B cell (primary cell): ENCODE measurements around the gene ZCCHC4. TPM values are rescaled to one million over a fixed set of nuclear protein-coding genes. Genes with fewer than 3 reads are reported as not detected.
A peak's percentile ranks its signal among the peaks of the same experiment; 100 is the strongest.

Experiments used
- ATAC-seq: fragments of 200-7000 bp; cut with Tn5 transposase; one replicate; pipeline ENCODE4 v1.10.0; 2021; ENCODE audit warnings: low read depth, mild to moderate bottlenecking, moderate number of reproducible peaks, moderate library complexity
- CTCF ChIA-PET: fragments of 350-600 bp; sonication (Branson Sonifier 250); formaldehyde crosslinking; loops from one replicate; lab custom pipeline; 2021; ENCODE audit warnings: antibody characterized with exemption, inconsistent platforms; lab: Charles Lee
- POLR2A ChIA-PET: fragments of 350-600 bp; sonication (Branson Sonifier 250); formaldehyde crosslinking; loops from one replicate; lab custom pipeline; 2021; ENCODE audit warnings: antibody characterized with exemption; lab: Charles Lee
- DNase-seq: peaks from one replicate; pipeline ENCODE4 v3.0.0; 2013
- H2AFZ ChIP-seq: 2 replicates; pipeline ENCODE4 v1.6.1; 2012; ENCODE audit warnings: mild to moderate bottlenecking, low read depth, low read length; ENCODE audit not compliant: insufficient read depth, poor library complexity, severe bottlenecking
- H3K27ac ChIP-seq, 2 donors: 1 replicate in 1 of 2; 2 replicates in 1 of 2; pipeline ENCODE4 v1.5.1; 2012 to 2013; ENCODE audit warnings: low read length in 2 of 2, mild to moderate bottlenecking in 2 of 2, moderate library complexity in 1 of 2
- H3K27me3 ChIP-seq, 4 experiments: fragments of 200-600 bp in 1 of 4; sonication (generic) in 1 of 4; replicated peaks in 1 of 4; 1 replicate in 2 of 4; 2 replicates in 2 of 4; pipeline versions ENCODE4 v1.6.1 to v1.7.0; 2013 to 2016; ENCODE audit warnings: low read length in 3 of 4, mild to moderate bottlenecking in 2 of 4, mixed read lengths in 1 of 4, moderate library complexity in 1 of 4; ENCODE audit not compliant: insufficient read depth in 4 of 4, control insufficient read depth in 3 of 4; ENCODE audit errors: control extremely low read depth in 1 of 4
- H3K36me3 ChIP-seq, 2 experiments: replicated peaks in 1 of 2; 1 replicate in 1 of 2; 2 replicates in 1 of 2; pipeline versions ENCODE4 v1.6.1 to v1.7.1; 2013; ENCODE audit warnings: low read length in 1 of 2; ENCODE audit not compliant: insufficient read depth in 2 of 2, control insufficient read depth in 1 of 2; ENCODE audit errors: control extremely low read depth in 1 of 2, extremely low read depth in 1 of 2
- H3K4me1 ChIP-seq, 2 donors: fragments of 200-600 bp in 1 of 2; sonication (generic) in 1 of 2; 1 replicate in 1 of 2; 2 replicates in 1 of 2; pipeline versions ENCODE4 v1.5.1 to v1.6.1; 2013 to 2017; ENCODE audit warnings: low read length in 2 of 2; ENCODE audit not compliant: control insufficient read depth in 2 of 2, insufficient read depth in 2 of 2
- H3K4me2 ChIP-seq: replicated peaks from 2 replicates; pipeline ENCODE3; 2012; ENCODE audit warnings: mild to moderate bottlenecking, low read depth, low read length; ENCODE audit not compliant: poor library complexity, severe bottlenecking
- H3K4me3 ChIP-seq, 5 experiments: fragments of 200-600 bp in 1 of 5; sonication (generic) in 1 of 5; 1 replicate in 3 of 5; 2 replicates in 2 of 5; pipeline versions ENCODE4 v1.5.1 to v1.7.0; 2011 to 2016; ENCODE audit warnings: low read length in 4 of 5, mild to moderate bottlenecking in 4 of 5, low read depth in 2 of 5, control low read depth in 1 of 5, moderate library complexity in 1 of 5; ENCODE audit not compliant: insufficient read depth in 1 of 5; ENCODE audit errors: control extremely low read depth in 1 of 5, extremely low read depth in 1 of 5
- H3K79me2 ChIP-seq: fragments of 200-600 bp; sonication (generic); one replicate; pipeline ENCODE4 v1.6.0; 2016; ENCODE audit warnings: low read length; ENCODE audit not compliant: control insufficient read depth, insufficient read depth
- H3K9ac ChIP-seq: fragments of 200-600 bp; sonication (generic); 2 replicates; pipeline ENCODE4 v1.6.1; 2017; ENCODE audit warnings: mild to moderate bottlenecking, low read length, moderate library complexity
- H3K9me3 ChIP-seq, 3 donors: one replicate each; pipeline versions ENCODE4 v1.6.1 to v1.7.1; 2013; ENCODE audit warnings: low read length in 2 of 3; ENCODE audit not compliant: control insufficient read depth in 2 of 3, insufficient read depth in 1 of 3; ENCODE audit errors: control extremely low read depth in 1 of 3
- H4K20me1 ChIP-seq: 2 replicates; pipeline ENCODE4 v1.6.0; 2012; ENCODE audit warnings: mild to moderate bottlenecking, low read length; ENCODE audit not compliant: insufficient read depth, control insufficient read depth, poor library complexity, severe bottlenecking
- H3K27ac Mint-ChIP-seq: one replicate; pipeline ENCODE4 v1.8.0; 2021; ENCODE audit warnings: mixed read lengths
- H3K27me3 Mint-ChIP-seq: one replicate; pipeline ENCODE4 v1.8.0; 2021; ENCODE audit warnings: mixed read lengths
- H3K4me1 Mint-ChIP-seq: one replicate; pipeline ENCODE4 v1.8.0; 2021; ENCODE audit warnings: mixed read lengths
- H3K4me3 Mint-ChIP-seq: one replicate; pipeline ENCODE4 v1.8.0; 2021; ENCODE audit warnings: mixed read lengths
- H3K9me3 Mint-ChIP-seq: one replicate; pipeline ENCODE4 v1.8.0; 2022; ENCODE audit warnings: mixed read lengths; ENCODE audit not compliant: insufficient read depth
- CTCF ChIP-seq: fragments of 200-600 bp; IDR thresholded peaks from one replicate; pipeline ENCODE4 v1.8.0; 2022; ENCODE audit warnings: antibody characterized with exemption, mild to moderate bottlenecking
- EZH2 ChIP-seq: IDR thresholded peaks from 2 replicates; pipeline ENCODE4 v1.6.1; 2012; ENCODE audit warnings: borderline replicate concordance, low read depth, mild to moderate bottlenecking, moderate library complexity, low read length; ENCODE audit not compliant: insufficient read depth, poor library complexity, severe bottlenecking
- WGBS: methylation state at CpG from one replicate; pipeline ENCODE4 v1.1.5; 2013; ENCODE audit warnings: missing lambda C conversion rate; ENCODE audit not compliant: insufficient coverage; 5-methylcytosine and 5-hydroxymethylcytosine counted together
- intact Hi-C: fragments of 100-400 bp; cut with micrococcal nuclease; formaldehyde crosslinking; loops from one replicate; pipeline ENCODE4 v1.10.0; 2022
- polyA plus RNA-seq: library from polyadenylated mRNA; depleted of rRNA; stranded (reverse); fragments of >200 nt; gene quantifications from 2 replicates; pipeline ENCODE4 v1.2.3, GENCODE V29; 2012
- total RNA-seq, 2 donors: library from RNA; stranded (reverse); fragments of 120-200 nt in 1 of 2; gene quantifications; 1 replicate in 1 of 2; 2 replicates in 1 of 2; pipeline versions ENCODE4 v1.2.3 to v1.2.4, GENCODE V29; 2013 to 2022

The ZCCHC4 gene
- total and polyA plus RNA-seq, 2 donors (not counting 1 experiment from before 2014, with no cell fraction given): 6.5 to 22.4 TPM

GRCh38 chr4:25378437-25378743 lies 65.8 kb downstream of the ZCCHC4 start:
- Mint-ChIP-seq H3K9me3 (no peaks in the 10 kb centered on the region), H3K27me3 (no peaks in the 10 kb centered on the region), H3K4me1 (peaks cover 9% of the 10 kb centered on the region), H3K27ac (no peak overlapping the region), H3K4me3 (no peak overlapping the region)
- Histone ChIP-seq H3K27ac (peak overlapping the region in 1 of 2 donors; percentile 1), H3K36me3 (peaks cover 0 to 3% of the 10 kb centered on the region in 2 experiments), H3K9ac (no peak overlapping the region), H3K4me1 (peaks cover 15 to 23% of the 10 kb centered on the region in 2 donors), H2AFZ (no peak overlapping the region), H4K20me1 (no peaks in the 10 kb centered on the region), H3K4me3 (peak overlapping the region in 1 of 5 experiments; percentile 90), H3K79me2 (peaks cover 18% of the 10 kb centered on the region), H3K27me3 (no peaks in the 10 kb centered on the region), H3K9me3 (no peaks in the 10 kb centered on the region), H3K4me2 (peak overlapping the region; percentile 88)
- POLR2A ChIA-PET: interaction anchor here (1.2 kb wide), 1 partner anchor 66 kb away, joined by 4 read pairs; the partner anchor contains the start of gene ZCCHC4
- no peak for TF ChIP-seq EZH2
- no peak for TF ChIP-seq CTCF
- WGBS: 100% methylated on average over 6 of the region's 6 CpGs
- CTCF ChIA-PET: interaction anchor here (1.9 to 2.4 kb wide), 3 partner anchors 11 to 144 kb away, joined by 7 to 14 read pairs (median 13); partner anchors contain the start of genes PI4K2B and ZCCHC4
- no peak for DNase-seq
- no peak for ATAC-seq
- intact Hi-C loops: no loop called here

DNA sequence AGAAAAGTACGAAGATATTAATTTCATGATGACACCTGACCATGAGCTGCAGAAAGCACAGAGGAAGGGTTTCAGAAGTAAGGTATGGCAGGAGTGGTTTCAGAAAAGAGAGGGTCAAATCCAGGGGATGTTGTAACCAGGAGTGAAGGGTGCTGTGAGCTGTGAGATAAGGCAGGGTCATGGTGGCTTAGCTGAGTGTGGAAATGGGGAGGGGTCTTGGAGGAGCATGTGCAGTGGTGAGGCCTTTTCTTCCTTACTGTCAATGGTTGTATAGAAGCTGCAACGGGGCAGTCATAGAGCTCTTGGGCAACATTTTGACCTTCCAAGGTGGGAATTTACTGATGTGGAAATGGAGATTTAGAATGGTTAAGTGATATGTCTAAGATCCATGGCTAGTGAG lies 67.0 kb downstream of the ZCCHC4 start:
- Mint-ChIP-seq H3K4me3 (no peak overlapping the region), H3K27me3 (no peaks in the 10 kb centered on the region), H3K4me1 (peaks cover 9% of the 10 kb centered on the region), H3K9me3 (no peaks in the 10 kb centered on the region), H3K27ac (no peak overlapping the region)
- ChIA-PET POLR2A (no interaction called here), CTCF (no interaction called here)
- H3K36me3 ChIP-seq: peaks cover 2 to 10% of the 10 kb centered on the region in 2 experiments
- intact Hi-C loops: no loop called here
- H3K27me3 ChIP-seq: no peaks in the 10 kb centered on the region
- no peaks in the 10 kb centered on the region for H4K20me1 ChIP-seq
- no peak overlapping the region for H2AFZ ChIP-seq
- no peak overlapping the region for H3K4me2 ChIP-seq
- H3K27ac ChIP-seq: no peak overlapping the region
- H3K4me3 ChIP-seq: no peak overlapping the region
- peaks cover 18% of the 10 kb centered on the region for H3K79me2 ChIP-seq
- H3K9me3 ChIP-seq: no peaks in the 10 kb centered on the region
- ATAC-seq (no peak), DNase-seq (no peak)
- peaks cover 15 to 23% of the 10 kb centered on the region in 2 donors for H3K4me1 ChIP-seq
- no peak for TF ChIP-seq EZH2
- TF ChIP-seq CTCF: no peak
- 100% methylated on average over 2 of the region's 2 CpGs for WGBS
- no peak overlapping the region for H3K9ac ChIP-seq
